H9 (cell line): ENCODE data around the gene FOXB1. TPM values are rescaled to one million over a fixed set of nuclear protein-coding genes. Genes with fewer than 3 reads are reported as not detected.
A peak's percentile ranks its signal among the peaks of the same experiment; 100 is the strongest.

Source experiments
- DNase-seq: peaks from one replicate; pipeline ENCODE4 v3.0.0-alpha.2; 2017
- H2AFZ ChIP-seq: one replicate; pipeline ENCODE4 v1.6.1; 2013; ENCODE audit warnings: mild to moderate bottlenecking, low read length, control low read depth, moderate library complexity
- H2AK5ac ChIP-seq: 2 replicates; pipeline ENCODE4 v1.6.1; 2013; ENCODE audit warnings: low read length, control low read depth, mixed read lengths; ENCODE audit not compliant: insufficient read length
- H2BK120ac ChIP-seq: one replicate; pipeline ENCODE4 v1.6.1; 2013; ENCODE audit warnings: low read depth, mild to moderate bottlenecking, low read length, control low read depth, inconsistent platforms; ENCODE audit not compliant: poor library complexity, severe bottlenecking
- H2BK12ac ChIP-seq: 2 replicates; pipeline ENCODE4 v1.6.1; 2013; ENCODE audit warnings: low read length, control low read depth, mixed read lengths, low read depth; ENCODE audit not compliant: insufficient read length
- H2BK15ac ChIP-seq: 2 replicates; pipeline ENCODE4 v1.6.1; 2013; ENCODE audit warnings: low read depth, low read length, control low read depth
- H2BK20ac ChIP-seq: one replicate; pipeline ENCODE4 v1.6.1; 2013; ENCODE audit warnings: low read depth, mild to moderate bottlenecking, low read length, control low read depth, inconsistent platforms; ENCODE audit not compliant: poor library complexity, severe bottlenecking
- H2BK5ac ChIP-seq: 2 replicates; pipeline ENCODE4 v1.6.1; 2013; ENCODE audit warnings: low read length, control low read depth, mixed read lengths; ENCODE audit not compliant: insufficient read length
- H3K14ac ChIP-seq: 2 replicates; pipeline ENCODE4 v1.6.1; 2013; ENCODE audit warnings: low read length, control low read depth; ENCODE audit not compliant: insufficient read depth
- H3K18ac ChIP-seq: 2 replicates; pipeline ENCODE4 v1.6.1; 2013; ENCODE audit warnings: low read depth, mild to moderate bottlenecking, mixed read lengths, low read length, control low read depth; ENCODE audit not compliant: insufficient read length
- H3K23ac ChIP-seq: 2 replicates; pipeline ENCODE4 v1.6.1; 2013; ENCODE audit warnings: low read length, control low read depth, mixed read lengths, low read depth; ENCODE audit not compliant: insufficient read length
- H3K23me2 ChIP-seq: 2 replicates; pipeline ENCODE4 v1.6.1; 2013; ENCODE audit warnings: low read depth, mild to moderate bottlenecking, mixed read lengths, low read length, control low read depth; ENCODE audit not compliant: insufficient read length, poor library complexity, severe bottlenecking
- H3K27ac ChIP-seq: 2 replicates; pipeline ENCODE4 v1.5.1; 2013; ENCODE audit warnings: low read length, control low read depth, mixed read lengths, low read depth; ENCODE audit not compliant: insufficient read length
- H3K27me3 ChIP-seq: 2 replicates; pipeline ENCODE4 v1.6.1; 2013; ENCODE audit warnings: low read length, control low read depth, inconsistent platforms; ENCODE audit not compliant: insufficient read depth
- H3K4ac ChIP-seq: 2 replicates; pipeline ENCODE4 v1.6.1; 2013; ENCODE audit warnings: low read depth, mild to moderate bottlenecking, control low read depth, inconsistent platforms, low read length, moderate library complexity
- H3K4me1 ChIP-seq: 2 replicates; pipeline ENCODE4 v1.6.1; 2013; ENCODE audit warnings: low read length, control low read depth, inconsistent platforms; ENCODE audit not compliant: insufficient read depth
- H3K4me2 ChIP-seq: 2 replicates; pipeline ENCODE4 v1.6.1; 2013; ENCODE audit warnings: low read length, control low read depth, mixed read lengths; ENCODE audit not compliant: insufficient read length, insufficient read depth
- H3K56ac ChIP-seq: 2 replicates; pipeline ENCODE4 v1.6.1; 2013; ENCODE audit warnings: low read depth, mild to moderate bottlenecking, mixed read lengths, low read length, control low read depth; ENCODE audit not compliant: insufficient read length
- H3K79me1 ChIP-seq: 2 replicates; pipeline ENCODE4 v1.6.1; 2013; ENCODE audit warnings: low read depth, mild to moderate bottlenecking, moderate library complexity, low read length, control low read depth, inconsistent platforms; ENCODE audit not compliant: insufficient read depth, poor library complexity, severe bottlenecking
- H3K79me2 ChIP-seq: 2 replicates; pipeline ENCODE4 v1.6.1; 2013; ENCODE audit warnings: low read length, control low read depth, inconsistent platforms; ENCODE audit not compliant: insufficient read depth
- H3K9ac ChIP-seq: 2 replicates; pipeline ENCODE4 v1.6.1; 2013; ENCODE audit warnings: low read length, control low read depth, mixed read lengths; ENCODE audit not compliant: insufficient read length; ENCODE audit errors: extremely low read depth
- H3K9me3 ChIP-seq: one replicate; pipeline ENCODE4 v1.6.1; 2013; ENCODE audit warnings: low read depth, low read length, inconsistent platforms; ENCODE audit not compliant: control insufficient read depth
- H3T11ph ChIP-seq: one replicate; pipeline ENCODE4 v1.6.1; 2013; ENCODE audit warnings: mild to moderate bottlenecking, low read length, control low read depth, inconsistent platforms
- H4K20me1 ChIP-seq: one replicate; pipeline ENCODE4 v1.6.1; 2013; ENCODE audit not compliant: control insufficient read depth, insufficient read length, insufficient read depth
- H4K5ac ChIP-seq: 2 replicates; pipeline ENCODE4 v1.6.1; 2013; ENCODE audit warnings: low read depth, mild to moderate bottlenecking, mixed read lengths, low read length, control low read depth; ENCODE audit not compliant: insufficient read length
- H4K8ac ChIP-seq: replicated peaks from 2 replicates; pipeline ENCODE4 v1.6.1; 2013; ENCODE audit warnings: low read length, control low read depth, mixed read lengths, low read depth; ENCODE audit not compliant: insufficient read length
- H4K91ac ChIP-seq: 2 replicates; pipeline ENCODE4 v1.6.1; 2013; ENCODE audit warnings: low read depth, mild to moderate bottlenecking, moderate library complexity, mixed read lengths, low read length, control low read depth; ENCODE audit not compliant: insufficient read length
- H3K27ac Mint-ChIP-seq, 3 experiments: 2 replicates in 2 of 3; 3 replicates in 1 of 3; pipeline ENCODE4 v1.8.0; 2020 to 2021; ENCODE audit warnings: mixed read lengths in 3 of 3, mild to moderate bottlenecking in 1 of 3, moderate library complexity in 1 of 3
- H3K27me3 Mint-ChIP-seq: 2 replicates; pipeline ENCODE4 v1.8.0; 2021; ENCODE audit warnings: low read depth, mild to moderate bottlenecking, moderate library complexity, mixed read lengths
- H3K36me3 Mint-ChIP-seq, 3 experiments: 2 replicates in 2 of 3; 3 replicates in 1 of 3; pipeline ENCODE4 v1.8.0; 2020 to 2021; ENCODE audit warnings: low read depth in 3 of 3, mixed read lengths in 3 of 3; ENCODE audit not compliant: insufficient read depth in 1 of 3
- H3K4me1 Mint-ChIP-seq, 2 experiments: 2 replicates each; pipeline ENCODE4 v1.8.0; 2020; ENCODE audit warnings: mixed read lengths in 2 of 2
- H3K4me3 Mint-ChIP-seq, 2 experiments: 2 replicates in 1 of 2; 3 replicates in 1 of 2; pipeline ENCODE4 v1.8.0; 2020 to 2021; ENCODE audit warnings: mild to moderate bottlenecking in 2 of 2, mixed read lengths in 2 of 2, moderate library complexity in 1 of 2
- H3K9me3 Mint-ChIP-seq, 2 experiments: 2 replicates in 1 of 2; 3 replicates in 1 of 2; pipeline ENCODE4 v1.8.0; 2020; ENCODE audit warnings: mild to moderate bottlenecking in 2 of 2, mixed read lengths in 2 of 2, moderate library complexity in 1 of 2
- CTCF ChIP-seq: fragments of 200-600 bp; sonication (generic); conservative IDR thresholded peaks from 3 replicates; pipeline ENCODE4 v1.8.0; 2021; ENCODE audit warnings: antibody characterized with exemption, mild to moderate bottlenecking
- WGBS: extraction: QIAGEN DNeasy Blood & Tissue Kit; methylation state at CpG from one replicate; pipeline ENCODE4 v1.1.7; 2013; ENCODE audit warnings: missing lambda C conversion rate, low lambda C conversion rate, mixed read lengths; ENCODE audit not compliant: insufficient read length; ENCODE audit errors: extremely low coverage; 5-methylcytosine and 5-hydroxymethylcytosine counted together
- total RNA-seq: library from RNA; stranded (reverse); gene quantifications from 2 replicates; pipeline ENCODE4 v1.2.1, GENCODE V29; 2021

Gene FOXB1
- total RNA-seq, 1 experiment from 2014 or later, result 3.5 TPM

- peaks cover 9% of the 10 kb centered on the region for H3K4me1 ChIP-seq
- H4K5ac ChIP-seq, result no peak overlapping the region
- Mint-ChIP-seq H3K9me3 (no peaks in the 10 kb centered on the region), H3K27me3 (peaks cover 89% of the 10 kb centered on the region), H3K36me3 (peaks cover 0 to 2% (median 0%) of the 10 kb centered on the region in 3 experiments; a peak in 1 of 7 replicates), H3K27ac (peak overlapping the region in 1 of 3 experiments; percentile 42; a peak in 1 of 7 replicates), H3K4me3 (peak overlapping the region; percentile 80 to 95), H3K4me1 (peaks cover 69 to 81% of the 10 kb centered on the region in 2 experiments)
- no peak overlapping the region for H2AK5ac ChIP-seq
- H2BK20ac ChIP-seq, result no peak overlapping the region
- no peak overlapping the region for H3K9ac ChIP-seq
- no peak overlapping the region for H3T11ph ChIP-seq
- H4K8ac ChIP-seq, result no peak overlapping the region
- no peak overlapping the region for H2BK12ac ChIP-seq
- no peak overlapping the region for H4K91ac ChIP-seq
- DNase-seq, result no peak
- no peak overlapping the region for H2BK15ac ChIP-seq
- no peak overlapping the region for H3K27ac ChIP-seq
- H2BK120ac ChIP-seq, result no peak overlapping the region
- H3K14ac ChIP-seq, result no peak overlapping the region
- H3K56ac ChIP-seq, result no peak overlapping the region
- H3K4me2 ChIP-seq, result peak overlapping the region; percentile 99
- no peaks in the 10 kb centered on the region for H3K79me2 ChIP-seq
- no CpG with 5 or more reads among the region's 19 CpGs for WGBS
- no peak overlapping the region for H3K4ac ChIP-seq
- H3K9me3 ChIP-seq, result no peaks in the 10 kb centered on the region
- H3K79me1 ChIP-seq, result no peaks in the 10 kb centered on the region
- H3K23ac ChIP-seq, result no peak overlapping the region
- peaks cover 73% of the 10 kb centered on the region for H3K23me2 ChIP-seq
- H4K20me1 ChIP-seq, result no peaks in the 10 kb centered on the region
- no peak overlapping the region for H3K18ac ChIP-seq
- no peak overlapping the region for H2BK5ac ChIP-seq
- H2AFZ ChIP-seq, result no peak overlapping the region
- TF ChIP-seq CTCF, result no peak
- peaks cover 43% of the 10 kb centered on the region for H3K27me3 ChIP-seq
Observed at GRCh38 chr15:60000824-60001609, 3.1 kb upstream of the FOXB1 start.
